Ectodermal cell (in vitro differentiated cells): ENCODE results near the gene EXOC2.
"Not testable (repeated sequence)": the region's sequence is repeated elsewhere in the genome, so short reads cannot be mapped to it uniquely, and the experiment has no call there.

Experiments used
- H3K27ac ChIP-seq: 2 replicates; pipeline ENCODE4 v1.7.0; 2013; ENCODE audit warnings: mild to moderate bottlenecking, low read depth, low read length; ENCODE audit not compliant: insufficient read depth, poor library complexity, severe bottlenecking
- H3K27me3 ChIP-seq: 2 replicates; pipeline ENCODE4 v1.7.0; 2013; ENCODE audit warnings: mild to moderate bottlenecking, low read length; ENCODE audit not compliant: insufficient read depth, control insufficient read depth, poor library complexity, severe bottlenecking
- H3K36me3 ChIP-seq: one replicate; pipeline ENCODE4 v1.7.0; 2013; ENCODE audit warnings: low read length; ENCODE audit not compliant: control insufficient read depth, insufficient read depth
- H3K4me1 ChIP-seq: one replicate; pipeline ENCODE4 v1.7.0; 2013; ENCODE audit warnings: low read length; ENCODE audit not compliant: control insufficient read depth, insufficient read depth
- H3K4me3 ChIP-seq: 2 replicates; pipeline ENCODE4 v1.7.0; 2013; ENCODE audit warnings: low read depth, low read length, control low read depth; ENCODE audit not compliant: insufficient read depth
- H3K9me3 ChIP-seq: 2 replicates; pipeline ENCODE4 v1.7.0; 2013; ENCODE audit warnings: mild to moderate bottlenecking, low read length, moderate library complexity; ENCODE audit not compliant: control insufficient read depth
- WGBS, 2 experiments: methylation state at CpG; one replicate each; pipeline ENCODE4 v1.1.7; 2013; ENCODE audit warnings: missing lambda C conversion rate in 2 of 2; 5-methylcytosine and 5-hydroxymethylcytosine counted together

Gene EXOC2

DNA sequence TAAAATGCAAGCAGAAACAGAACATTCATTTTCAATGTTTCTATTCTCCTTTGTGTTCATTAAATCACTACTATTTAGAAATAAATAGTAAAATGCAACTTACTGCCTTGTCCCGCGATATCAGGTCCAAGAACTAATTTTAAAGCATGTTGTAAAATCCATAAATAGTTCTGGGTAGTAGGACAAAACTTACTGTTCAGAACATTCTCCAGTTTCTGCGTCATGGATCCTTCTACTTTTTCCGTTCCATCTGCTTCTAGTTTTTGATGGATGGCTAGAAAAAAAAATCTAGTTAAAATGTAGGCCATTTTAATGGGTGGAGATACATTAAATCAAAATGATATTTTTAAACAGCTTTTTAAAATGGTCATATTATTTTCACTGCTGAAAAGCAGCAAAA, 83.0 kb downstream of the EXOC2 start:
- Histone ChIP-seq H3K36me3 (peaks cover 3% of the 10 kb centered on the region), H3K9me3 (no peaks in the 10 kb centered on the region)

DNA sequence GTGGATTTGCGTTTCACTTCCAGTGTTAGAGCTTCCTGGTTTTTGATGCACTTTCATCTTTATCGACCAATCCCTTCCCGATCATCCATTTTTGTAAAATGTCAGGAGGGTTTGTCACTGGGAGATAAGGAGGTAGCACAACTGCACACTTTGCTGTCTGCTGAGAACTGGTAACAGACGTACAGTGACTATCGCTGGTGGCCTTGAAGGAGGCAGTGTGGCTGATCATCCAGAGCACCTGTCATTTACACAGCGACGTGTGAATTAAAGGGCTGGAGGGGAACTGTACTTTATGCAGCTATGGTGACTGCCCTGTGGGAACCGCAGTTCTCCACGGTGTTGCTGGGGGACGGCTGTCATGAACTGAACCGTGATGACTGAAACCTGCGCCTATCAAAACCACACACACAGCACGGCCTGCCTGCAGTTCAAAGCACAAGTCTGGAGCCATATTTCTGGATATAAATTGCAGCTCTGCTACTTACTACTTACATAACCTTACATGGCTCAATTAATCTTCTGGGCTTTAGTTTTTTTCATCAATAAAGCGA, 86.0 kb downstream of the EXOC2 start:
- no peaks in the 10 kb centered on the region for H3K27me3 ChIP-seq
- no peak overlapping the region for H3K27ac ChIP-seq
- no peaks in the 10 kb centered on the region for H3K4me1 ChIP-seq
- no peaks in the 10 kb centered on the region for H3K9me3 ChIP-seq
- H3K4me3 ChIP-seq, result no peak overlapping the region
- WGBS, 2 experiments, result 95 to 97% methylated on average over 14 of the region's 14 CpGs
- peaks cover 3% of the 10 kb centered on the region for H3K36me3 ChIP-seq

More for the DNA sequence above, 83.0 kb downstream of the EXOC2 start:
- Histone ChIP-seq H3K27me3 (no peaks in the 10 kb centered on the region), H3K27ac (no peak overlapping the region), H3K4me3 (no peak overlapping the region), H3K4me1 (no peaks in the 10 kb centered on the region)
- WGBS, 2 experiments, result 97 to 100% methylated on average over 4 of the region's 4 CpGs

DNA sequence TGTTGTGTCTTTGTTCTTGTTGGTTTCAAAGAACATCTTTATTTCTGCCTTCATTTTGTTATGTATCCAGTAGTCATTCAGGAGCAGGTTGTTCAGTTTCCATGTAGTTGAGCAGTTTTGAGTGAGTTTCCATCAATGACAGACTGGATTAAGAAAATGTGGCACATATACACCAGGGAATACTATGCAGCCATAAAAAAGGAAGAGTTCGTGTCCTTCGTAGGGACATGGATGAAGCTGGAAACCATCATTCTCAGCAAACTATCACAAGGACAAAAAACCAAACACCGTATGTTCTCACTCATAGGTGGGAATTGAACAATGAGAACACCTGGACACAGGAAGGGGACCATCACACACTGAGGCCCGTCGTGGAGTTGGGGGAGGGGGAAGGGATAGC, 87.0 kb downstream of the EXOC2 start:
- H3K9me3 ChIP-seq, H3K4me1 ChIP-seq, H3K27ac ChIP-seq, H3K4me3 ChIP-seq, H3K36me3 ChIP-seq, H3K27me3 ChIP-seq: not testable (repeated sequence)
- WGBS, 2 experiments, result 74 to 89% methylated on average over 4 to 5 of the region's 5 CpGs

DNA sequence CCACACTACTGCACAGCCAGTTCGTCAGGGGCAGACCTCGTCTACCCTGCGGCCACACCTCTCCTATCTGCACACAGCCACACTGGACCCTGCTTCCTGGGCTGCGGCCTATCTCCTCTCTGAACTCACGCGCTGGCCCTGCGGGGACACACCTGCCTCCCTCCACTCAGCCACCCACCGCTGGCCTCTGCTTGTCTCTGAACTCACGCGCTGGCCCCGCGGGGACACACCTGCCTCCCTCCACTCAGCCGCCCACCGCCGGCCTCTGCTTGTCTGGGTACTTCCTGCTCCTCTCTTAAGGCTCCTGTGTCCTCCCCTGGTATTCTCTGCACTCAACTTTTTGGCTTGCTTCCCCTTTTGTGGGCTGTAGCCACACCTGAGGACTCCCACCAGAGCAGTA, 88.4 kb downstream of the EXOC2 start:
- H3K36me3 ChIP-seq, result peaks cover under 1% of the 10 kb centered on the region
- no peaks in the 10 kb centered on the region for H3K27me3 ChIP-seq
- H3K27ac ChIP-seq, result no peak overlapping the region
- H3K4me3 ChIP-seq, result no peak overlapping the region
- no peaks in the 10 kb centered on the region for H3K4me1 ChIP-seq
- no peaks in the 10 kb centered on the region for H3K9me3 ChIP-seq
- WGBS, 2 experiments, result 95 to 97% methylated on average over 15 of the region's 15 CpGs

GRCh38 chr6:603265-603664, 89.7 kb downstream of the EXOC2 start:
- Histone ChIP-seq H3K9me3 (no peaks in the 10 kb centered on the region), H3K4me1 (no peaks in the 10 kb centered on the region), H3K27me3 (no peaks in the 10 kb centered on the region), H3K36me3 (no peaks in the 10 kb centered on the region), H3K27ac (no peak overlapping the region), H3K4me3 (no peak overlapping the region)
- WGBS, 2 experiments, result 94 to 95% methylated on average over 6 of the region's 6 CpGs

DNA sequence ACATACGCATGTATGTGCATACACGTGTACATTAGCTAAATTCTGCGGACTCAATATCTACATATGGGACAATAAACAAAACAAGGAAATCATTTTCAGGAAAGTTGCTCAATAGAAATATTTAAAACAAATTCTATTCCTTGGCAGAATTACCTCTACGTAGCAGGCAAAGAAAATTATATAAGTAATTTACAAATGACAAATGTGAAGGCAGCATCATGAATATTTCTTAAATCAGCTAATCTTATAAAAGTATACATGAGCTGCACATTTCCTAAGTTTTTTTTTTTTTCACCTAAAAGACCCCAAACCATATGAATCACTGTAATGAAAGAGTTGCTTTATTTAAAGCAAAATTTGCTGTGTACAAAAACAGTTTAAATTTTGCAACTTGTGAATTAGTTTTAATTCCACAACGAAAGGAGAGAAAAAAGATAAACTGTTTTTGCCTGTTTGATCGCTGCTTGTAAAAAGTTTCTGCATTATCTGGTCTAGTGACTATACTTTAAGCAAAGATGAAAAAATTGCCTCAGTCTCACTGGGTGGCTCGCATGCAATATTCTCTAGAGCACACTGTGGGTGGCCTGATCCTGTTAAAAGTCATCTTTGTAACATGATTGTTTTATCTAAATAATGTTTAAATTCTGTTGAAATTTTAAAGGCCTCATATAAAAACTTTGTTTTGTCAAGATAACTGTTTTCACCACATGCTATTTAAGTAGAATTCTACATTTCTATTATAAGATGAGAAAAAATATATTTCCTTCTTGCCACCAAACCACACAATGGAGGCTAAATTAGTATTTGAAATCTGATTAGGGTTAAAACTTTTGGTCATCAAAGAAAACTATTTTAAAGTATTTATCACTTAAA, 93.1 kb downstream of the EXOC2 start:
- no peak overlapping the region for H3K27ac ChIP-seq
- H3K4me3 ChIP-seq, result no peak overlapping the region
- no peaks in the 10 kb centered on the region for H3K4me1 ChIP-seq
- H3K9me3 ChIP-seq, result no peaks in the 10 kb centered on the region
- H3K36me3 ChIP-seq, result peaks cover 4% of the 10 kb centered on the region
- no peaks in the 10 kb centered on the region for H3K27me3 ChIP-seq
- 94 to 98% methylated on average over 6 of the region's 7 CpGs for WGBS, 2 experiments

- H3K36me3 ChIP-seq, result peaks cover 9% of the 10 kb centered on the region
- no peak overlapping the region for H3K27ac ChIP-seq
- no peak overlapping the region for H3K4me3 ChIP-seq
- H3K4me1 ChIP-seq, result no peaks in the 10 kb centered on the region
- H3K27me3 ChIP-seq, result no peaks in the 10 kb centered on the region
- WGBS, 2 experiments, result 62 to 72% methylated on average over 2 of the region's 2 CpGs
- H3K9me3 ChIP-seq, result no peaks in the 10 kb centered on the region
These were observed 99.1 kb downstream of the EXOC2 start for GRCh38 chr6:593907-594212.

DNA sequence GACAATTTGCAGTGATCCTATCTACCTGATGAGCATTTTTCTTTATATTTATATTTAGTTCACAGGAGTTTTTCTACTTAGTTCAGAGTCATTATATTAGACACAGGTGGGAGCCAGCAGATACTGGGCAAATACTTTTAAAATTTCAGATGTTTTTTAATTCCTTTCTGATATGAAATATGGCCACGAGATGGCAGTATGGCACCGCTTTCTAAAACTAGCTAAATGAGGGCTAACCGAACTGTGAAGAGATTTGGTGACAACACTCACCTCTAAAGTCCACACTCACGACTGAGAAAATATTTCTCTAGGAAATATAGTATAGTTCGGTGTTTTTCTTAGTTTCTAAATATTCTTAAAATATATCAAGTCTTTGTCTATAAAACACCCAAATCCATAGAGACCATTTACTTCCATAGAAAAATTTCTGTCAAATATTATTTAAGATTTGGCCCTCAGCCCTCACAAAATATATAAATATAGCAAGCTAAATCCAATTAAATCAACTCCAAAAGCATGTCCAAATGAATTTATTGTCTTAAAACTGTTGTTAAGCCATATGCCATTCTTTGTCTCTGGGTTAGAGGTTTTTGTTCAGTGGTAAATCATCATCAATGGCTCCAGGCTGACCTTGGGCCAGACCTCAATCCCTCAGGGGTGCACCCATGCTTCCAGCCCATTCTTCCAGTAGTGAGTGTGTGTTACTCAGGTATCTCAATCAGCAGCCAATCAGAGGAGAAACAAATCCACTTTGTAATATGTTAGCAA, 99.6 kb downstream of the EXOC2 start:
- Histone ChIP-seq H3K4me3 (no peak overlapping the region), H3K4me1 (no peaks in the 10 kb centered on the region), H3K9me3 (no peaks in the 10 kb centered on the region), H3K36me3 (peaks cover 9% of the 10 kb centered on the region), H3K27me3 (no peaks in the 10 kb centered on the region), H3K27ac (no peak overlapping the region)
- WGBS, 2 experiments, result 13% methylated on average over 3 of the region's 5 CpGs; no CpG with 5 or more reads in 1 of the 2 experiments

- no peaks in the 10 kb centered on the region for H3K9me3 ChIP-seq
- WGBS, 2 experiments, result 96 to 97% methylated on average over 22 of the region's 22 CpGs
- no peaks in the 10 kb centered on the region for H3K4me1 ChIP-seq
- no peak overlapping the region for H3K27ac ChIP-seq
- no peak overlapping the region for H3K4me3 ChIP-seq
- no peaks in the 10 kb centered on the region for H3K27me3 ChIP-seq
- H3K36me3 ChIP-seq, result peaks cover 5% of the 10 kb centered on the region
These were observed 103.8 kb downstream of the EXOC2 start for GRCh38 chr6:589090-589489.

DNA sequence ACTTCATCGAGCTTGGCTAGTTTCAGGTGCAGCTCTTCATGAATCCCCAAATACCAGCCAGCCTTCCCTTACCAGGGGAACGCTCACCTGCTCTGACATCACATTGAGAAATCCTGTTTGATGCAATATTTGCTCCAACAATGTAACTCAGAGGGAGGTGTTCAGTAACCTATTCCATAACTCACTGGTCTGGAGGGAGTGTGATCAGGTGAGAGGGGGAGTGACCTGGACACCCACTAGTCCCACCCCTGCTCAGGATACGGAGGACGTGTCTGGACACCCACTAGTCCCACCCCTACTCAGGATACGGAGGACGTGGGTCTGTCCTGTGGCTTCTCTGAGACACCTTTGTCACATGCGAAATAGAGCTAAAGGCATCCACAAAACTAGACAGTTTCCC, 106.4 kb downstream of the EXOC2 start:
- no peaks in the 10 kb centered on the region for H3K4me1 ChIP-seq
- WGBS, 2 experiments, result 92 to 93% methylated on average over 7 of the region's 7 CpGs
- no peak overlapping the region for H3K27ac ChIP-seq
- H3K36me3 ChIP-seq, result no peaks in the 10 kb centered on the region
- no peaks in the 10 kb centered on the region for H3K9me3 ChIP-seq
- H3K27me3 ChIP-seq, result no peaks in the 10 kb centered on the region
- no peak overlapping the region for H3K4me3 ChIP-seq
